ENCODE data around the gene PEX13. TPM values are rescaled to one million over a fixed set of nuclear protein-coding genes. Genes with fewer than 3 reads are reported as not detected.
A peak's percentile ranks its signal among the peaks of the same experiment; 100 is the strongest.

PEX13 gene
- total and polyA plus RNA-seq, 9 donors, result 12.4 to 28.1 (median 21.5) TPM

DNA sequence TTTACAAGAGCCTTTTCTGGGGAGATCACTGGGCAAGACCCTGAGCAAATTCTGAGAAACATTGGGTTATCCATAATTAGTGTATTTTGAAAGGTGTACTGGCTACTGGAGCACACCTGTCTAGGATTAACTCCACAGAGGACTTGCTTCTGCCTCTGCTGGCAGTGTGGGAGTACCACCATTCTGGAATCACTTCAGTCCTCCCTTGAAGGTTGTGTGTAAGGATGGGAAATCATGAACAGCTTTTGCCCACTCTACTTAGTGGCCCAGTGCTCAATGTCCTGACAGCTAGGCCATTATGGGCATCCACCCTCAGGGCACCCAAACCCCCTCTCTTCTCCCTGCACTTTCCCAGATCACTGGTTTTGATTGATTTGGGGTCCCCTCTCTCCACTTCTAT lies 40.0 kb downstream of the PEX13 start:
- no peak overlapping the region for H3K27ac ChIP-seq
- H3K27me3 ChIP-seq, result no peaks in the 10 kb centered on the region
- no peaks in the 10 kb centered on the region for H3K36me3 ChIP-seq
- DNase-seq, result no peak
- no peaks in the 10 kb centered on the region for H3K9me3 ChIP-seq
- peaks cover 7% of the 10 kb centered on the region for H3K4me1 ChIP-seq (ENCODE audit: insufficient read depth)
- H3K4me3 ChIP-seq, result no peak overlapping the region
- TF ChIP-seq POLR2A (IDR thresholded peaks at IDR 0.05) (no peak), EP300 (IDR thresholded peaks at IDR 0.05) (no peak), CTCF (IDR thresholded peaks at IDR 0.05) (no peak)
- intact Hi-C loops (cut with DNase I), result no loop called here

GRCh38 chr2:61059382-61059781 lies 41.9 kb downstream of the PEX13 start:
- no peak for DNase-seq
- Histone ChIP-seq H3K4me3 (no peak overlapping the region), H3K4me1 (ENCODE audit: insufficient read depth) (peaks cover 7% of the 10 kb centered on the region), H3K27ac (no peak overlapping the region), H3K9me3 (no peaks in the 10 kb centered on the region), H3K36me3 (no peaks in the 10 kb centered on the region), H3K27me3 (no peaks in the 10 kb centered on the region)
- intact Hi-C loops (cut with DNase I), result no loop called here
- TF ChIP-seq EP300 (IDR thresholded peaks at IDR 0.05), result no peak
- no peak for TF ChIP-seq CTCF (IDR thresholded peaks at IDR 0.05)
- no peak for TF ChIP-seq POLR2A (IDR thresholded peaks at IDR 0.05)

GRCh38 chr2:61065714-61066709 lies 48.5 kb downstream of the PEX13 start, which contains the start of gene SANBR:
TSS of gene SANBR (plus strand) at chr2:61065871. CDS start at chr2:61070351, 4,480 bp downstream.
- H3K9me3 ChIP-seq, result no peaks in the 10 kb centered on the region
- peaks cover 2% of the 10 kb centered on the region for H3K4me1 ChIP-seq (ENCODE audit: insufficient read depth)
- 0 to 1% (median 0%) methylated on average over 59 to 112 of the region's 112 CpGs for WGBS, 3 donors
- H3K27ac ChIP-seq, result peak within 1 kb of the TSS; percentile 62 to 63
- intact Hi-C loops (cut with DNase I), result no loop called here
- TF ChIP-seq EP300 (IDR thresholded peaks at IDR 0.05) (no peak), CTCF (IDR thresholded peaks at IDR 0.05) (no peak), POLR2A (IDR thresholded peaks at IDR 0.05) (no peak)
- no peaks in the 10 kb centered on the region for H3K27me3 ChIP-seq
- no peaks in the 10 kb centered on the region for H3K36me3 ChIP-seq
- peak; percentile 63 to 83 (median 73) for DNase-seq
- peak within 1 kb of the TSS; percentile 60 for H3K4me3 ChIP-seq

DNA sequence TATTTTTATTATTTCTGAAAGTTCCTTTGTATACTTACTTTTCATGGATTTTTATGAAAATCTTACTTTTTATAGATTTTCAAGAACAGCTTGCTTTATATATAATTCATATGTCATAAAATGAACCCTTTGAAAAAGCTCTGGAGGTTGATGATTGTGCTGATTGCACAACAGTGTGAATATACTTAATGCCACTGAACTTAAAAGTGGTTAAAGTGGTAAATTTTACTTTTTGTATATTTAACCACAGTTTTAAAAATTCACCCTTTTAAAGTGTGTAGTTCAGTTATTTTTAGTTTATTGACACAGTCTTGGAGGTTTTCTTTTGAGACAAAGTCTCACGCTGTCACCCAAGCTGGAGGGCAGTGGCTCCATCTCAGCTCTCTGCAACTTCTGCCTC lies 56.6 kb downstream of the PEX13 start:
- Histone ChIP-seq H3K36me3 (no peaks in the 10 kb centered on the region), H3K4me3 (no peak overlapping the region), H3K9me3 (no peaks in the 10 kb centered on the region), H3K4me1 (ENCODE audit: insufficient read depth) (no peaks in the 10 kb centered on the region), H3K27me3 (no peaks in the 10 kb centered on the region), H3K27ac (no peak overlapping the region)
- DNase-seq, result no peak
- WGBS, 3 donors, result 92 to 100% (median 94%) methylated on average over 1 of the region's 1 CpG
- no peak for TF ChIP-seq EP300 (IDR thresholded peaks at IDR 0.05)
- TF ChIP-seq POLR2A (IDR thresholded peaks at IDR 0.05), result no peak
- TF ChIP-seq CTCF (IDR thresholded peaks at IDR 0.05), result no peak
- intact Hi-C loops (cut with DNase I), result no loop called here
